Activated CD8-positive, alpha-beta memory T cell treated with anti-CD3 and anti-CD28 coated beads, Interleukin-2, amount 50 U/mL, for 24 hours (primary cell): ENCODE results near the gene EFHD2.
A peak's percentile ranks its signal among the peaks of the same experiment; 100 is the strongest.
"Not testable (repeated sequence)": the region's sequence is repeated elsewhere in the genome, so short reads cannot be mapped to it uniquely, and the experiment has no call there.

Experiments
- DNase-seq: peaks from one replicate; pipeline ENCODE4 v3.0.0-alpha.2; 2020; ENCODE audit errors: extremely low read depth

The EFHD2 gene

GRCh38 chr1:15409388-15410222 lies at the start of gene EFHD2:
EFHD2 (plus strand) TSS chr1:15409888; CDS start chr1:15409972, 84 bp downstream.
- DNase-seq, result peak; percentile 60

GRCh38 chr1:15360700-15361099 lies 49.0 kb upstream of the EFHD2 start:
- no peak for DNase-seq

- DNase-seq, result no peak
These were observed 47.5 kb upstream of the EFHD2 start for GRCh38 chr1:15362096-15362736.

GRCh38 chr1:15362737-15363128 lies 47.0 kb upstream of the EFHD2 start:
- no peak for DNase-seq

GRCh38 chr1:15364740-15365139 lies 44.9 kb upstream of the EFHD2 start:
- no peak for DNase-seq

- no peak for DNase-seq
These were observed 40.8 kb upstream of the EFHD2 start for GRCh38 chr1:15368888-15369287.

GRCh38 chr1:15370268-15370667 lies 39.4 kb upstream of the EFHD2 start:
- DNase-seq, result no peak

GRCh38 chr1:15370781-15371520 lies 38.7 kb upstream of the EFHD2 start:
- DNase-seq, result no peak

GRCh38 chr1:15371610-15372545 lies 37.8 kb upstream of the EFHD2 start:
- DNase-seq, result no peak

GRCh38 chr1:15378729-15379128 lies 31.0 kb upstream of the EFHD2 start:
- DNase-seq, result no peak

GRCh38 chr1:15379151-15379550 lies 30.5 kb upstream of the EFHD2 start:
- DNase-seq, result not testable (repeated sequence)

- DNase-seq, result no peak
These were observed 28.8 kb upstream of the EFHD2 start for GRCh38 chr1:15380601-15381508.

- DNase-seq, result no peak
These were observed 27.9 kb upstream of the EFHD2 start for GRCh38 chr1:15381805-15382204.

- DNase-seq, result no peak
These were observed 26.8 kb upstream of the EFHD2 start for GRCh38 chr1:15382601-15383518.

- DNase-seq, result no peak
These were observed 25.9 kb upstream of the EFHD2 start for GRCh38 chr1:15383810-15384209.

- DNase-seq, result no peak
These were observed 25.3 kb upstream of the EFHD2 start for GRCh38 chr1:15384301-15384901.

- no peak for DNase-seq
These were observed 24.3 kb upstream of the EFHD2 start for GRCh38 chr1:15385420-15385819.

GRCh38 chr1:15386164-15386749 lies 23.4 kb upstream of the EFHD2 start:
- no peak for DNase-seq
